GM12892 (cell line): Measurements from ENCODE around the gene ACTL10.
"Not testable (repeated sequence)": the region's sequence is repeated elsewhere in the genome, so short reads cannot be mapped to it uniquely, and the experiment has no call there.

Experiments used
- POLR2A ChIP-seq: IDR thresholded peaks from 2 replicates; pipeline ENCODE4 v1.6.1; 2011; ENCODE audit warnings: low read depth, low read length, control low read depth
- TAF1 ChIP-seq: IDR thresholded peaks from 2 replicates; pipeline ENCODE4 v1.6.1; 2011; ENCODE audit warnings: low read depth, mild to moderate bottlenecking, control low read depth, low read length, borderline replicate concordance

DNA sequence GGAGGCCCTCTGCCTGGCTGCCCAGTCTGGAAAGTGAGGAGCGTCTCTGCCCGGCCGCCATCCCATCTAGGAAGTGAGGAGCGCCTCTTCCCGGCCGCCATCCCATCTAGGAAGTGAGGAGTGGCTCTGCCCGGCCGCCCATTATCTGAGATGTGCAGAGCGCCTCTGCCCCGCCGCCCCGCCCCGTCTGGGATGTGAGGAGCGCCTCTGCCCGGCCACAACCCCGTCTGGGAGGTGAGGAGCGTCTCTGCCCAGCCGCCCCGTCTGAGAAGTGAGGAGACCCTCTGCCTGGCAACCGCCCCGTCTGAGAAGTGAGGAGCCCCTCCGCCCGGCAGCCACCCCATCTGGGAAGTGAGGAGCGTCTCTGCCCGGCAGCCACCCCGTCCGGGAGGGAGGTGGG is 32.2 kb downstream of the ACTL10 start:
- TF ChIP-seq POLR2A, TAF1: not testable (repeated sequence)
